Activated CD4-positive, alpha-beta memory T cell treated with anti-CD3 and anti-CD28 coated beads, Interleukin-2, amount 10 ng/mL, durations not matched to agents 7 days and 5 days (primary cell): ENCODE results near the gene CIRBP. TPM values are rescaled to one million over a fixed set of nuclear protein-coding genes. Genes with fewer than 3 reads are reported as not detected.
A peak's percentile ranks its signal among the peaks of the same experiment; 100 is the strongest.

Experiments
- CTCF ChIA-PET: fragments of 350-600 bp; sonication (Branson Sonifier 250); formaldehyde crosslinking; loops from one replicate; lab custom pipeline; 2021; ENCODE audit warnings: antibody characterized with exemption, inconsistent platforms; lab: Charles Lee
- POLR2A ChIA-PET: fragments of 350-600 bp; sonication (Branson Sonifier 250); formaldehyde crosslinking; loops from one replicate; lab custom pipeline; 2021; ENCODE audit warnings: antibody characterized with exemption; lab: Charles Lee
- DNase-seq: peaks from one replicate; pipeline ENCODE4 v3.0.0-alpha.2; 2020
- H3K27ac Mint-ChIP-seq: one replicate; pipeline ENCODE4 v1.8.0; 2021; ENCODE audit warnings: mild to moderate bottlenecking, mixed read lengths
- H3K27me3 Mint-ChIP-seq: one replicate; pipeline ENCODE4 v1.8.0; 2021; ENCODE audit warnings: mixed read lengths
- H3K36me3 Mint-ChIP-seq: one replicate; pipeline ENCODE4 v1.8.0; 2021; ENCODE audit warnings: low read depth, mixed read lengths
- H3K4me1 Mint-ChIP-seq: one replicate; pipeline ENCODE4 v1.8.0; 2021; ENCODE audit warnings: mixed read lengths
- H3K4me3 Mint-ChIP-seq: one replicate; pipeline ENCODE4 v1.8.0; 2021; ENCODE audit warnings: mild to moderate bottlenecking, mixed read lengths
- H3K9me3 Mint-ChIP-seq: one replicate; pipeline ENCODE4 v1.8.0; 2021; ENCODE audit warnings: mixed read lengths
- total RNA-seq, 2 experiments: library from RNA; stranded (reverse); gene quantifications; one replicate each; pipeline ENCODE4 v1.2.3, GENCODE V29; 2021

Gene CIRBP
- total RNA-seq, 2 experiments from 2014 or later = 203 to 204 TPM

DNA sequence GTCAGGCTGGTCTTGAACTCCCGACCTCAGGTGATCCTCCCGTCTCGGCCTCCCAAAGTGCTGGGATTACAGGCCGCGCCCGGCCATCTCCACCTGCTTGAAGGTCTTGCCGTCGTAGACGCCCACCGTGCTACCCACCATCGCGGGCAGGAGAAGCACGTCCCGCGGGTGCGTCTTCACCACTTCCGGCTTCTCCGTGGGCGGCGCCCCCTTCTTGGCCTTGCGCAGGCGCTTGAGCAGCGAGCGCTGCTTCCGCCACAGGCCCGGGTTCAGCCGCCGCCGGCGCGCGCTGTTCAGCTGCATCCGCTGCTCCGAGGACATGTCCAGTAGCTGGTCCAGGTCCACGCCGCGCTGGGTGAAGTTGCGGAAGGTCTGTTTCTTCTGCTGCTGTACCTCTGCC is 38.2 kb downstream of the CIRBP start:
- ChIA-PET POLR2A (no interaction called here), CTCF (no interaction called here)
- peak overlapping the region; percentile 8 for H3K4me3 Mint-ChIP-seq
- DNase-seq = no peak
- no peaks in the 10 kb centered on the region for H3K4me1 Mint-ChIP-seq
- no peaks in the 10 kb centered on the region for H3K9me3 Mint-ChIP-seq
- H3K27ac Mint-ChIP-seq = no peak overlapping the region
- H3K27me3 Mint-ChIP-seq = no peaks in the 10 kb centered on the region
- H3K36me3 Mint-ChIP-seq = no peaks in the 10 kb centered on the region

DNA sequence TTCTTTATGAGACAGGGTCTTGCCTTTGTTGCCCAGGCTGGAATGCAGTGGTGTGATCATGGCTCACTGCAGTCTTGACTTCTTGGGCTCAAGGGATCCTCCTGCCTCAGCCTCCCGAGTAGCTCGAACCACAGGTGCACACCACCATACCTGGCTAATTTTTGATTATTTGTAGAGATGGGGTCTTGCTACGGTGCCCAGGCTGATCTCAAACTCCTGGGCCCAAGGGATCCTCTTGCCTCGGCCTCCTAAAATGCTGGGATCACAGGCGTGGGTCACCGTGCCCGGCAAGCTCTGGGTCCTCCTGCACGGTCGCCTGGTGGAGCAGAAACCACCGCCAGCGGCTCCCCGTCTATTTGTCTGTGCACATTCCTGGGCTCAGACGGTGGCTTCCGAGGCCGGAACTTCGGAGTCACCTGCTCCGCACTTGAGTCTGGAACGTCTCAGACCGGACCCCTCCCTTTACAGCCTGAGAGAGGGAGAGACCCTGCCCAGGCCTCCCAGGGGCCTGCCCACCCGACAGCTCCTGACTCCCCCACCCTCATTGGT is 38.7 kb downstream of the CIRBP start:
- no peaks in the 10 kb centered on the region for H3K9me3 Mint-ChIP-seq
- no peaks in the 10 kb centered on the region for H3K36me3 Mint-ChIP-seq
- H3K4me3 Mint-ChIP-seq = peak overlapping the region; percentile 8
- ChIA-PET CTCF (no interaction called here), POLR2A (no interaction called here)
- H3K27ac Mint-ChIP-seq = no peak overlapping the region
- H3K27me3 Mint-ChIP-seq = no peaks in the 10 kb centered on the region
- H3K4me1 Mint-ChIP-seq = no peaks in the 10 kb centered on the region
- DNase-seq = no peak

GRCh38 chr19:1308718-1309117 is 39.6 kb downstream of the CIRBP start:
- ChIA-PET POLR2A (no interaction called here), CTCF (no interaction called here)
- Mint-ChIP-seq H3K9me3 (no peaks in the 10 kb centered on the region), H3K36me3 (no peaks in the 10 kb centered on the region), H3K4me3 (no peak overlapping the region), H3K27ac (no peak overlapping the region), H3K27me3 (peaks cover 2% of the 10 kb centered on the region), H3K4me1 (no peaks in the 10 kb centered on the region)
- DNase-seq = no peak

DNA sequence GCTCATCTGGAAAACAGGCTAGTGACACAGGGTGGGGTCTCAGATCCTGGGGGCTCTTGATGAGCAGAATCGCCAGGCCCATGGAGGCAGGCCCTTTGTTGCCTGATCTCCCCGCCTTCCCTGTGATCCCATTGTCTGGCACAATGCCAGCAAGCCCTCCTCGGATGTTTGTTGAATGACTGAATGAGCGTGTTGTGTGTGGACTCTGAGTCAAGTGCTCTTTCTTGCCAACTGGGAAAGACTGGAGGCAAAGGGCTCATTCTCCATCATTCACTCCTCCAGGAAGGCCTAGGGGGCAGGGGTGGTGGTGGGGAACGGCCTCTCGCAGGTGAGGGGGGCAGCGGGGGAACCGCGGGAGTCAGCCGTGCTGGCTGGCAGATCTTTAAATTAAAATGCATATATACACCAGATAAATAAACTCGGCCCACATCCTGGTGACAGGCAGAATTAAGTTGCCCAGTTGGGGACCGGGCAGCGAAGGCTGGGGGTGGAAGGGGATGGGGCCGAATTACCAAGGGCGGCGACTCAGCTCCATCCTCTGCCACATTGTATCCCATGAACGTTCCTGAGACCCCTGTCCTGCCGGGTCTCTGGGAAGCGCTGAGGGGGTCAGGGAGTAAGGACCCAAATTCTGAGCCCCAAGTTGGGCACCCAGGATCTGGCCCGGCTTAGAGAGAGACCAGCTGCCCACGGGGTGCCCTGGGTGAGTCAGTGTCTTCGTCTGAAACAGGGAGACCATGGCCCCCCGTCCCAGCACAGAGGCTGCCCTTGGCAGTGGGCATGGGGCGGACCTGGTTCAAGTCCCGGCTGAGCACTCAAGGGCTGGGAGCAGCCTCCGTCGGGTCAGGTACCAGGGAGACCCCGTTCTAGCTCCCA is 41.1 kb downstream of the CIRBP start:
- Mint-ChIP-seq H3K27ac (no peak overlapping the region), H3K27me3 (peaks cover 2% of the 10 kb centered on the region), H3K4me1 (no peaks in the 10 kb centered on the region), H3K36me3 (no peaks in the 10 kb centered on the region), H3K4me3 (no peak overlapping the region), H3K9me3 (no peaks in the 10 kb centered on the region)
- no peak for DNase-seq
- POLR2A ChIA-PET = no interaction called here
- CTCF ChIA-PET = no interaction called here

GRCh38 chr19:1310853-1311180 is 41.7 kb downstream of the CIRBP start:
- DNase-seq = no peak
- CTCF ChIA-PET = no interaction called here
- Mint-ChIP-seq H3K27ac (no peak overlapping the region), H3K9me3 (no peaks in the 10 kb centered on the region), H3K4me1 (no peaks in the 10 kb centered on the region), H3K4me3 (no peak overlapping the region), H3K27me3 (peaks cover 2% of the 10 kb centered on the region), H3K36me3 (no peaks in the 10 kb centered on the region)
- POLR2A ChIA-PET = no interaction called here

DNA sequence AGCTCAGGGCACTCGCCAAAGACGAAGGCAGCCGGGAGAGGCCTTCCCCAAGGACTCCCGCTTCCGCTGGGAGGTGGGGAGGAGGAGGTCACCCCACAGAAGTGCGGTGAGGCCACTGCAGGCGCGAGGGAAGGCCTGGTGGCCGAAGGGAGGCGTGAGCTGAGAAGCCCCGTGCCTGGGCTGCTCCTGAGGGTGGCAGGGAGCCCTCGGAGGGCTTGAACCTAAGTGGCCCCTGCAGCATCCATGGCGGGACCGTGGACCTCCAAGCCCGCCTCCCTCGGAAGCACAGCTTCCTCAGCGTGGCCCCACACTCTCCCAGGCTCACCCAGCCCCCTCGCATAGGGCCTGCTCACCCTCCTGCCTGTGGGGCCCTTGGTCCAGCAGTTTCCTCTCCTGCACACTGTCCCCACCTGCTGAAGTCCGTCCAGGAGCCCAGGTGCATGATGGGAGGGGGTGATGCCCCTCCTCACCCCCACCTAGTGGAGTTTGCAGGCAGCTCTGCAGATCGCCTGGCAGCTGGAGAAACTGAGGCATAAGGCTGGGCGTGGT is 42.5 kb downstream of the CIRBP start:
- H3K27me3 Mint-ChIP-seq = peaks cover 3% of the 10 kb centered on the region
- DNase-seq = no peak
- H3K27ac Mint-ChIP-seq = no peak overlapping the region
- H3K36me3 Mint-ChIP-seq = no peaks in the 10 kb centered on the region
- POLR2A ChIA-PET = interaction anchor here (0.5 kb wide), 1 partner anchor 191 kb away, joined by 4 read pairs; no protein-coding TSS in a partner anchor
- no peaks in the 10 kb centered on the region for H3K9me3 Mint-ChIP-seq
- CTCF ChIA-PET = interaction anchor here (0.9 kb wide), 1 partner anchor 43 kb away, joined by 3 read pairs; the partner anchor contains the start of gene CIRBP
- H3K4me1 Mint-ChIP-seq = no peaks in the 10 kb centered on the region
- H3K4me3 Mint-ChIP-seq = no peak overlapping the region

- Mint-ChIP-seq H3K9me3 (no peaks in the 10 kb centered on the region), H3K27ac (no peak overlapping the region), H3K27me3 (peaks cover 12% of the 10 kb centered on the region), H3K4me1 (no peaks in the 10 kb centered on the region), H3K4me3 (no peak overlapping the region), H3K36me3 (no peaks in the 10 kb centered on the region)
- ChIA-PET POLR2A (no interaction called here), CTCF (interaction anchor here (0.5 kb wide), 1 partner anchor 29 kb away, joined by 3 read pairs; no protein-coding TSS in a partner anchor)
- DNase-seq = no peak
Observed at GRCh38 chr19:1312767-1313694, 43.9 kb downstream of the CIRBP start.

GRCh38 chr19:1313695-1314613 is 44.8 kb downstream of the CIRBP start:
- Mint-ChIP-seq H3K4me3 (no peak overlapping the region), H3K36me3 (no peaks in the 10 kb centered on the region), H3K9me3 (no peaks in the 10 kb centered on the region), H3K4me1 (no peaks in the 10 kb centered on the region), H3K27me3 (peaks cover 16% of the 10 kb centered on the region), H3K27ac (no peak overlapping the region)
- ChIA-PET CTCF (interaction anchor here (0.5 kb wide), 1 partner anchor 28 kb away, joined by 3 read pairs; no protein-coding TSS in a partner anchor), POLR2A (no interaction called here)
- no peak for DNase-seq

DNA sequence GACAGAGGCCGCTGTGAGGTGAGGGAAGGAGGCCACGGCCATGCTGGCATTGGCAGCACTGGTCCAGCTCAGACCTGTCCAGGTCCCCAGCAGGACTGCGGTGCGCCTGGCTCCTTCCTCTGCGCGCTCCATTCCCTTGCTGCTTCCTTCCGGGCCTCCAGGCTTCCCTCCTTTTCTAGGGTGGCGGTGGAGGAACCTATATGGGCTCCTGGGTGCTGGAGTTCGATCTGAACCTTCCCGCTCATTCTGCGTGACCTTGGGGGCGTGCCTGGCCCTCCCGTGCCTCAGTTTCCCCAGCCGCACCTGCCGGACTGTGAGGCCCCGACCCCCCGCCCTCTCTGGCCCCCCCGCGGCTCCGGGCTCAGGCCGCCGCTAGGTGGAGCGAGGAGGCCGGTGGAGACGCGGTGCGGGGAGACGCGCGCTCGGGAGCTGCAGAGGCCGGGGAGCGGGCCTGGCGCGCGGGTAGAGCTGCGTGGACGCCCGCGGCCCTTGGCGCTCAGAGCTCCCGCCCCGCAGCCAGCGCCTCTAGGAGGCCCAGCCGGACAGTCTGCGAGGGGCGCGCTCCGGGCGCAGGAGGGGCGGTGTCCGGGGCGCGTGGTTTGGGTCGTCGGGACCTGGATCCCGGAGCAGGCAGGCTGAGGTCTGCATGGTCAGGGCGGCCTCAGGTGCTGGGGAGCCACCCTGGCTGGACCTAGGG is 46.5 kb downstream of the CIRBP start:
- ChIA-PET CTCF (interaction anchor here (0.7 to 0.8 kb wide), 2 partner anchors 39 to 67 kb away, joined by 3 read pairs; a partner anchor contains a TSS), POLR2A (no interaction called here)
- Mint-ChIP-seq H3K4me3 (no peak overlapping the region), H3K27ac (no peak overlapping the region), H3K4me1 (no peaks in the 10 kb centered on the region), H3K27me3 (peaks cover 21% of the 10 kb centered on the region), H3K36me3 (no peaks in the 10 kb centered on the region), H3K9me3 (no peaks in the 10 kb centered on the region)
- peak; percentile 38 for DNase-seq

DNA sequence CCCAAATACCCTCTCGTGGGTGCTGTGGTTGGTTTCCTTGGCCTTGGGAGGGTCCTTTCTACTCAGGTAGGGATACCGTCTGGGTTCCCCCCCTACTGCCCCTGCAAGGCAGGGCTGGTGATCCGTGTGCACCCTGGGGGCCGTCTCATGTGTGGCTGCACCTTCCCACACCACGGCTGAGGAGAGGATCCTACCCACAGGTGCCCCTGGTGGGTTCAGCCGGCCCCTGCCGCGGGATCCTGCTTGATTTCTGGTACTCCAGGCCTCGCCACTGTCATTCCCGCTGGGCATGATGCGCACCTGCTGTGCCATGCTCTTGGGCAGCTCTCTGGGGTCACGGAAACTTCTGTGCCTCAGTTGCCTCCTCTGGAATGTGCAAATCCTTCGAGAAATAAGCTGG is 47.3 kb downstream of the CIRBP start:
- Mint-ChIP-seq H3K4me3 (no peak overlapping the region), H3K9me3 (no peaks in the 10 kb centered on the region), H3K27me3 (peaks cover 21% of the 10 kb centered on the region), H3K36me3 (no peaks in the 10 kb centered on the region), H3K4me1 (no peaks in the 10 kb centered on the region), H3K27ac (no peak overlapping the region)
- ChIA-PET CTCF (interaction anchor here (1.1 kb wide), 1 partner anchor 67 kb away, joined by 3 read pairs; no protein-coding TSS in a partner anchor), POLR2A (no interaction called here)
- DNase-seq = no peak

DNA sequence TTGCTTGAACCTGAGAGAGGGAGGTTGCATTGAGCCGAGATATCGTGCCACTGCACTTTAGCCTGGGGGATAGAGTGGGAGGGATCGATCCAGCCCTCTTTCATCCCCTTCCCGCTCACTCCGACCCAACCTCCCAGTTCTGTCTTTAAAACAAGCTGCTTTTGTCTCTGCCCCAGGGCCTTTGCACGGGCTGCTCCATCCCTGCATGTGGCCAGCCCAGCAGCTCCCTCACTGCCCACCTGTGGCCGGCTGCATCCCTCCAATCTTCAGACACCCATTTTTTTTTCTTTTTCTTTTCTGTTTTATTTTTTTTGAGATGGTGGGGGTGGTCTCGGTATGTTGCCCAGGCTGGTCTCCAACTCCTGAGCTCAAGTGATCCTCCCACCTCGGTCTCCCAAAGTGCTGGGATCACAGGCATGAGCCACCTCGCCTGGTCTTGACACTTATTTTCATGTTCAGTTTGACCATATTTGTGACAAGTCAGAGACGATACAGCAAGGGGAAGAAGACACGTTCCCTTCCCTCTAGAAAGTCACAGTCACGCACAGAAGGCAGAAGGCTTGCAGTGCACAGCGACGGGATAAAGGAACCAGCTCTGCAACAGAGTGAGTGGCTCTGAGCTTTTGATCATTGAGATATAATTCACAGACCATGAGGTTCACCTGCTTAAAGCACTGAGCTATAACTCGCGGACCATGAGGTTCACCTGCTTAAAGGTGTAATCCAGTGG is 48.3 kb downstream of the CIRBP start:
- no peaks in the 10 kb centered on the region for H3K4me1 Mint-ChIP-seq
- H3K36me3 Mint-ChIP-seq = no peaks in the 10 kb centered on the region
- no peak overlapping the region for H3K27ac Mint-ChIP-seq
- peaks cover 23% of the 10 kb centered on the region for H3K27me3 Mint-ChIP-seq
- DNase-seq = no peak
- H3K4me3 Mint-ChIP-seq = no peak overlapping the region
- no peaks in the 10 kb centered on the region for H3K9me3 Mint-ChIP-seq
- CTCF ChIA-PET = interaction anchor here (1.1 kb wide), 1 partner anchor 66 kb away, joined by 3 read pairs; no protein-coding TSS in a partner anchor
- POLR2A ChIA-PET = no interaction called here
